Keratinocyte (primary cell): ENCODE data around the gene BCL11B.

ENCODE experiments used
- CTCF ChIP-seq, 3 experiments: IDR thresholded peaks in 1 of 3; conservative IDR thresholded peaks in 1 of 3; optimal IDR thresholded peaks in 1 of 3; 2 replicates in 2 of 3; 3 replicates in 1 of 3; pipeline versions ENCODE3 to v1.5.1; 2011; ENCODE audit warnings: low read length in 3 of 3, mild to moderate bottlenecking in 3 of 3, moderate library complexity in 2 of 3, control low read depth in 1 of 3, inconsistent platforms in 1 of 3; ENCODE audit not compliant: insufficient read depth in 2 of 3; ENCODE audit errors: extremely low read depth in 1 of 3
- EZH2 ChIP-seq: IDR thresholded peaks from one replicate; pipeline ENCODE4 v1.6.1; 2012; ENCODE audit warnings: inconsistent platforms, mild to moderate bottlenecking, low read length, moderate library complexity

- no peak for TF ChIP-seq CTCF (optimal IDR thresholded peaks at IDR 0.05 in 1 of 3, IDR thresholded peaks at IDR 0.05 in 1 of 3, conservative IDR thresholded peaks at IDR 0.05 in 1 of 3; ENCODE audit: extremely low read depth in 1 of 3, insufficient read depth in 2 of 3, low read length in 3 of 3)
- no peak for TF ChIP-seq EZH2
Measured at GRCh38 chr14:99179946-99180345, 92.1 kb downstream of the BCL11B start.
